Activated CD4-positive, alpha-beta T cell treated with anti-CD3 and anti-CD28 coated beads, Interleukin-2, Interleukin-6, amounts not matched to agents 100 ng/mL and 50 ng/mL, durations not matched to agents 16 hours and 8 hours (primary cell): ENCODE data around the gene OSBPL2.

ENCODE experiments used
- DNase-seq: peaks from one replicate; pipeline ENCODE4 v3.0.0-alpha.2; 2020

Gene OSBPL2

DNA sequence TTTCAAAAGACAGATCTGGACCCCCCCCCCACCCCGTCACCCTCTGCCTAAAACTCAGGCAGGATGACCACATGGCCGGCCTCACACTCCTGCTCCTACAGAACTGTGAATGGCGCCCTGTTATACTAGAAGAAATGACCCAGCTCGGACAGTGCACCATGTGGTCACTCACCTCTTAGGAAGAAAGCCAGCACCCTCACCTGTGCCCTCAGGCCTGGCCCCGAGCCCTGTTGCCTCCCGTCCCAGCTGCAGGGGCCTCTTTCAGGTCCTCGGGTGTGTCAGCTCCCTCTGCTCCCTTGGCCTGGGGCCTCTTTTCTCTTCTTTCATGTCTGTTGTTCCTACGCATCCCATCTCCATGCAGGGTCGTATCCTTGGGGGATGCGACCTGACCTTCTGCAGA lies 23.7 kb downstream of the OSBPL2 start:
- no peak for DNase-seq

DNA sequence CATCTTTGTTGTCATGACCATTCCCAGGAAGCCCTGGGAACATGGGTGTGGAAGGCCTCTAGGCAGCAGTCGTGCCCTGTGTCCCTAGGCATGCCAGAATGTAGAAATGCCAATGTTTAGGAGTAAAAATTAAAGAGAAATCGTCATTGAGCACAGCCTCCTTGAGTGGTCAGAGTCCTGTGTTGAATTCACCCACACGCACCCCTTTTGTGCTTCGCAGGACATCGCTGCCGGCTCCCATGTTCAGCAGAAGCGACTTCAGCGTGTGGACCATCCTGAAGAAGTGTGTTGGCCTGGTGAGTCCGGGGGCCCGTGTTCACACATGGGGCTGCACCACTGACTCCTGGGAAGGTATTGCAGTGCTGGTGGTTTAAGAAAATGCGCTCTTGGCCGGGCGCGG lies 25.1 kb downstream of the OSBPL2 start:
- DNase-seq: no peak

- no peak for DNase-seq
Measured at GRCh38 chr20:62265365-62265764, 27.0 kb downstream of the OSBPL2 start.

GRCh38 chr20:62266340-62266739 lies 28.0 kb downstream of the OSBPL2 start:
- DNase-seq: no peak

- DNase-seq: no peak
Measured at GRCh38 chr20:62266851-62267250, 28.5 kb downstream of the OSBPL2 start.

DNA sequence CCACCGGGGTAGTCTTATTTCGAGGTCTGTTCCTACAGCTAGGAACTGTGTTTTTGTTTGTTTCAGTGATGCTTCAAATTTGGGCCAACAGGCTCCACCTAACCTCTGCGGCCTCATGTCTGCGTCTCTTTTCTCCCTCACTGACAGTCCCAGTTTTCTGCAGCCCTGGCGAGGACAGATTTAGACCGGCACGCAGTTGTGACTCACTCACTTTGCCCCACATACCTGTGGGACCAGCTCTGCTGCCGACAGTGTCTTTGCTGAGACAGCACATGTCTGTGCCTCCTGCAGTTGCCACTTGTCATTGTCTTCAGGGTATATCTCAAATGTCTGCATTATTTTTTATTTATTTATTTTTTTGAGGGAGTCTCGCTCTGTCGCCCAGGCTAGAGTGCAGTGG lies 29.2 kb downstream of the OSBPL2 start:
- DNase-seq: no peak

- no peak for DNase-seq
Measured at GRCh38 chr20:62268228-62268900, 30.0 kb downstream of the OSBPL2 start.

DNA sequence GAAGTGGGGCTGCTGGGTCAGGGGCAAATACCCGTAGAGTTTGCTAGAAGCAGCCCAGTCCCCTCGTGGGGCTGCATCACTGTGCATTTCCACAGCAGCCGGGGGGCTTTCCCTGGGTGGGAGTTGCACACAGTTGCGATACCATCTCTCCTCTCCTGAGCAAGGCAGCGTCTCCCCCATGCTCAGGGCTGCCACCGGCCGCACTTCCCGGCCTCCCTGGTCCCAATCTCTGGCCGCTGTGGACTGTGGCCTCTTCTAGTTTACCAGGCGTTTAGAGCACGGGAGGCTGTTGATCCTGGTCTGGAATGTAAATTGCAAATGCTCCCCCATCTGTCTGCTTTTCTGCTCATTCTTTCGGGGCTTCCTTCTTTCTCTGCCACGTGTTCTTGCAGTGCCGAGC lies 31.1 kb downstream of the OSBPL2 start:
- no peak for DNase-seq

DNA sequence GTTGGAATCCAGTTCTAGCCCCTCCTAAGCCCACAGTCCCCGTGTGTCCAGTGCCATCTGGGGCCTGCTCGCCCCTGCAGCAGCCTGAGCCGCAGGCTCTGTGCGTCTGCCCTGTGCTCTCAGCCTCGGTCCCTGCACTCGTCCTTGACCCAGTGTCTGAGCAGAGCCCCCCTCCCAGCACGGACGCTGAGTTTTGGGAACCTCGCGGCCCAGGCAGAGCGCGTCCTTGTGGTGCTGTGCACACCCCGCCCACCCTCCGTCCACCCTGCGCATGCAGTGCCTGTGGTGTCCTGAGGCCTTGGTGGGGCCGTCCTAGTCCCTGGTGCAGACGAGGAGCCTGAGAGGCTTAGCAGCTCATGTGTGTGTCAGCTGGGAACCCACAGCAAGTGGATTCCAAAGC lies 31.6 kb downstream of the OSBPL2 start:
- DNase-seq: no peak

GRCh38 chr20:62272200-62272599 lies 33.9 kb downstream of the OSBPL2 start:
- DNase-seq: no peak

DNA sequence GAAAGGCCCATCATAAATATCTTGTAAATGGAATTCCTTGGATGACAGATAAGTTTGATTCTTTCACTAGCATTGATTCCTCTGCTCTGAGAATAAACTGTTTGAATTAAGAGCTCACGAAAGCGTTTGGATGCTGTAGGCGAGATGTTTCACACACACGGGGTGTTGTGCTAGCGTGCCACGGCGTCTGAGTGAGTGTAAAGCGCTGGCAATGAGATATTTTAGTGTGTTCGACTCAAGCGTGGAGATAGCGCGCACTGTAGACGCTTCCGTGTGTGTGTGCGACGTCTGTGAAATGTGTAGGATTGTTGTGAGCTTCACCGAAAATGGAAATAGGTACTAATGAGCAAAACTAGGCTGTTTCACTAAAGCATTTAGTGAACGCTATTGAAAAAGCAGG lies 35.1 kb downstream of the OSBPL2 start:
- DNase-seq: no peak

DNA sequence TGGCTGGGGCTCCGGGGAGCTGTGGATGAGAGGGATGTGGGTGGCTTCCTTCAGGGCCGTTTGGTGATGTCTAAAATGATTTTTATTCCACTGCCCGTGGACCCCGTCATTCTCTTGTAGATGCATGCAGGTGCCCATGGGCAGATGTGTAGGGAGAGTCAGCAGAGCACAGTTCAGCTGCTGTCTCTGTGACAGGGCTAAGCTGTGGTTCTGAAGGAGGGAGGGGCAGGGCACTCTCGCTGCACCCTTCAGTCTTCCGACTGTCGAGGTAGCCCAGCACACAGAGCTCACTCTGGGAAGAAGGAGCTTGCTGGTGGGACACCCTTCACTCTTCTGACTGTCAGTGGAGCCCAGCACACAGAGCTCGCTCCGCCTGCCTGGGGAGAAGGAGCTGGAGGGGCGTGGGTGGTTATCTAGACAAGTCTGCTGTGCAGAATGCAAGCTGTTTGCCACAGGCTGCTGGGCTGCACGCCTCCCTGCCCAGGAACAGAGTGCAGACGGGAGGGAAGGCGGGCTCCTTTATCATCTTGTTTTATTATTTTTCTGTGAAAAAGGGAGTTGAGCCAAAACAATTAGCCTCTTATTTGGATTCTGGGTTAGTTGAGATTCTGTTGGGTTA lies 36.1 kb downstream of the OSBPL2 start:
- no peak for DNase-seq

DNA sequence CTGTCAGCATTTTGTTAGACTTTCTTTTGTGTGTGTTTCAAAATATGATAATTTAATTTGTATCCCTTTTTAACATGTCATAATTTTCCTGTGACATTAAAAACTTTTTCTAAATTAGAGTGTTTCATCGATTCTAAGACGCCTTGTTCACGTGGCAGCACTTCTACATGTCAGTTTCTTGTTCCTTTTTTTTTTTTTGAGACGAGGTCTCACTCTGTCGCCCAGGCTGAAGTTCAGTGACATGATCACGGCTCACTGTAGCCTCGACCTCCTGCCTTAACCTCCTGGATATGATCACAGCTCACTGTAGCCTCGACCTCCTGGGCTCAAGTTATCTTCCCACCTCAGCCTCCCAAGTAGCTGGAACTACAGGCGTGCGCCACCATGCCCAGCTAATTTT lies 36.9 kb downstream of the OSBPL2 start:
- no peak for DNase-seq

GRCh38 chr20:62276439-62276838 lies 38.1 kb downstream of the OSBPL2 start:
- no peak for DNase-seq

DNA sequence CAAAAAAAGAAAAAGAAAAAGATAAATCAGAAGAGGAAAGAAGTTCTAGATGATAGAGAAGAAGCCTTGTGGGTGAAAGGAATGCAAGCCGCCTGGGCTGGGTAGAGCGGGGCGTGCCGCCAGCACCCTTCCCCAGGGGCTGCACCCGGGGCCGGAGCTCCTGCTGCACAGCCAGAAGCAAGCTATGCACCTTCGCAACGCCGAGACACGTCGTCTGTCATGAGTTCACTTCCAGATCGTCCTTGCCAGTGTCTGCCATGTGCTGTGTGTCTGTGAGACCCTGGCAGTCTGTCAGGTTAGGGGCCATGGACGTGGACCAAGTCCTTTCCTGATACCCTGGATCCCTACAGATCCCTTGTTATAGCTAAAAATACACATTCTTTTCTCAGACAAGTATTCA lies 38.9 kb downstream of the OSBPL2 start:
- no peak for DNase-seq

DNA sequence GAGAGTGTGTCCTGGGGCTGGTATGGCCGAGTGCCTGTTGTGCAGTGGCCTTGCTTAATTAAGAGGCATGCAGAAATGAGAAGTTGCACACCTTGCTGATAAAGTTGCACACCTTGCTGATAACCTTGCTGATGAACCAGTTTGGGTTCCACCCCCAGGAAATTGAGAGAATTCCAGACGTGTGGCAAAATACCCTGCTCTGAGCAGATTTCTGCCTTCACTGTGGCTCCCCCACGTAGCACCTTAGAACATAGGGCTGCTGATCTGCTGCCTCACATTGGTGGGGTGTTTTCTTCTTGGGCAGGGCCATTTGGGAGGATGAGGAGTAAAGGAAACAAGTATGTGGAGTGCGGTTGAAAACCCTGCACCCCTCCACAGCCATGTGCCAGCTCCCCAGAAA lies 42.0 kb downstream of the OSBPL2 start:
- DNase-seq: no peak

- DNase-seq: no peak
Measured at GRCh38 chr20:62281161-62281933, 43.0 kb downstream of the OSBPL2 start.

GRCh38 chr20:62282103-62282502 lies 43.8 kb downstream of the OSBPL2 start:
- DNase-seq: no peak

GRCh38 chr20:62282877-62283503 lies 44.7 kb downstream of the OSBPL2 start:
- DNase-seq: no peak

GRCh38 chr20:62284448-62284847 lies 46.1 kb downstream of the OSBPL2 start:
- no peak for DNase-seq

DNA sequence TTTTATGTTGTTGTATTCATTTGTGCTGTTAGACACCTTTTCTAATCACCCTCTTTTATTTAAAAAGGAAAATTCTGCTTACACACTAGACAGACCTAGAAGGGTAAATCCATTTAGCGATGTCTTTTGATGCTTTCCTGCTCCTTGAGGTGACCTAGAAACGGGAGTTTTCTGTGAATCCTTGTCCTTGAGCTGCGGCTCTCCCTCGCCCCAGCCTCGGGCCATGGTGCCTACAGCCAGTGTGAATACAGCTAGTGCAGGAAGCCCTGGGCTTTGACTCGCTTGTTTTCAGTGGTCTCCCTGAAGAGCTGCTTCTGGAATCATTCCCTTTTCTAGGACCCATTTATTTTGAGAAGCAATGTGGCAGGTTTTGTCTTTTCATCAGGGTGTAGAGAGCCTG lies 46.8 kb downstream of the OSBPL2 start:
- no peak for DNase-seq

GRCh38 chr20:62285722-62286121 lies 47.4 kb downstream of the OSBPL2 start:
- no peak for DNase-seq

GRCh38 chr20:62286493-62287064 lies 48.3 kb downstream of the OSBPL2 start:
- no peak for DNase-seq
